Measurements from ENCODE around the gene SDHA. TPM values are rescaled to one million over a fixed set of nuclear protein-coding genes. Genes with fewer than 3 reads are reported as not detected.
"Not testable (repeated sequence)": the region's sequence is repeated elsewhere in the genome, so short reads cannot be mapped to it uniquely, and the experiment has no call there.

The SDHA gene
- total RNA-seq, 3 donors from 2014 or later, result 73.1 to 120 (median 104) TPM

- not testable (repeated sequence) for H3K9me3 Mint-ChIP-seq; H3K27me3 Mint-ChIP-seq (ENCODE audit: low read depth); DNase-seq
- ATAC-seq, result peak; percentile 9 to 13
- Mint-ChIP-seq H3K4me1 (ENCODE audit: low read depth) (peaks cover 36% of the 10 kb centered on the region), H3K36me3 (ENCODE audit: insufficient read depth) (peaks cover 17% of the 10 kb centered on the region), H3K4me3 (peak overlapping the region; percentile 66)
These were observed 2.9 kb upstream of the SDHA start for GRCh38 chr5:215256-215655.

GRCh38 chr5:216076-216475 lies 2.0 kb upstream of the SDHA start:
- DNase-seq; H3K27me3 Mint-ChIP-seq (ENCODE audit: low read depth); H3K4me3 Mint-ChIP-seq; H3K9me3 Mint-ChIP-seq; ATAC-seq: not testable (repeated sequence)
- H3K36me3 Mint-ChIP-seq (ENCODE audit: insufficient read depth), result peaks cover 14% of the 10 kb centered on the region
- H3K4me1 Mint-ChIP-seq (ENCODE audit: low read depth), result peaks cover 41% of the 10 kb centered on the region

- H3K9me3 Mint-ChIP-seq, result no peaks in the 10 kb centered on the region
- H3K4me1 Mint-ChIP-seq (ENCODE audit: low read depth), result peaks cover 63% of the 10 kb centered on the region
- H3K27me3 Mint-ChIP-seq (ENCODE audit: low read depth), result no peaks in the 10 kb centered on the region
- H3K36me3 Mint-ChIP-seq (ENCODE audit: insufficient read depth), result peaks cover 15% of the 10 kb centered on the region
- DNase-seq, result no peak
- peak overlapping the region; percentile 92 for H3K4me3 Mint-ChIP-seq
- ATAC-seq, result peak; percentile 20
These were observed 554 bp downstream of the SDHA start for GRCh38 chr5:218457-219291.

- no peak for DNase-seq
- Mint-ChIP-seq H3K36me3 (ENCODE audit: insufficient read depth) (peaks cover 7% of the 10 kb centered on the region), H3K27me3 (ENCODE audit: low read depth) (no peaks in the 10 kb centered on the region), H3K9me3 (no peaks in the 10 kb centered on the region), H3K4me1 (ENCODE audit: low read depth) (peaks cover 56% of the 10 kb centered on the region), H3K4me3 (peak overlapping the region; percentile 92)
- peak in 1 of 2 donors; percentile 16 for ATAC-seq
These were observed 1.3 kb downstream of the SDHA start for GRCh38 chr5:219460-219863.

GRCh38 chr5:219991-220390 lies 1.9 kb downstream of the SDHA start:
- Mint-ChIP-seq H3K27me3 (ENCODE audit: low read depth) (no peaks in the 10 kb centered on the region), H3K36me3 (ENCODE audit: insufficient read depth) (peaks cover 9% of the 10 kb centered on the region), H3K4me1 (ENCODE audit: low read depth) (peaks cover 50% of the 10 kb centered on the region), H3K9me3 (no peaks in the 10 kb centered on the region), H3K4me3 (peak overlapping the region; percentile 92)
- peak; percentile 9 to 15 for ATAC-seq
- DNase-seq, result no peak

- H3K27me3 Mint-ChIP-seq (ENCODE audit: low read depth); H3K9me3 Mint-ChIP-seq; ATAC-seq; H3K4me3 Mint-ChIP-seq; DNase-seq: not testable (repeated sequence)
- Mint-ChIP-seq H3K36me3 (ENCODE audit: insufficient read depth) (peaks cover 27% of the 10 kb centered on the region), H3K4me1 (ENCODE audit: low read depth) (peaks cover 35% of the 10 kb centered on the region)
These were observed 5.0 kb downstream of the SDHA start for GRCh38 chr5:222951-223715.

GRCh38 chr5:223791-224190 lies 5.7 kb downstream of the SDHA start:
- DNase-seq (no peak), ATAC-seq (no peak)
- Mint-ChIP-seq H3K4me3 (no peak overlapping the region), H3K4me1 (ENCODE audit: low read depth) (peaks cover 35% of the 10 kb centered on the region), H3K36me3 (ENCODE audit: insufficient read depth) (peaks cover 27% of the 10 kb centered on the region), H3K27me3 (ENCODE audit: low read depth) (no peaks in the 10 kb centered on the region), H3K9me3 (no peaks in the 10 kb centered on the region)

- Mint-ChIP-seq H3K36me3 (ENCODE audit: insufficient read depth) (peaks cover 34% of the 10 kb centered on the region), H3K4me1 (ENCODE audit: low read depth) (peaks cover 32% of the 10 kb centered on the region)
- no peak for ATAC-seq
These were observed 7.2 kb downstream of the SDHA start for GRCh38 chr5:225334-225733.

GRCh38 chr5:227375-227774 lies 9.3 kb downstream of the SDHA start:
- ATAC-seq; H3K9me3 Mint-ChIP-seq; H3K27me3 Mint-ChIP-seq (ENCODE audit: low read depth); H3K4me3 Mint-ChIP-seq; DNase-seq: not testable (repeated sequence)
- Mint-ChIP-seq H3K4me1 (ENCODE audit: low read depth) (peaks cover 13% of the 10 kb centered on the region), H3K36me3 (ENCODE audit: insufficient read depth) (peaks cover 47% of the 10 kb centered on the region)

More at GRCh38 chr5:225334-225733, 7.2 kb downstream of the SDHA start:
- DNase-seq, result no peak
- no peak overlapping the region for H3K4me3 Mint-ChIP-seq
- H3K9me3 Mint-ChIP-seq, result no peaks in the 10 kb centered on the region
- H3K27me3 Mint-ChIP-seq (ENCODE audit: low read depth), result no peaks in the 10 kb centered on the region

GRCh38 chr5:228886-229285 lies 10.8 kb downstream of the SDHA start:
- H3K4me1 Mint-ChIP-seq (ENCODE audit: low read depth), result no peaks in the 10 kb centered on the region
- no peak overlapping the region for H3K4me3 Mint-ChIP-seq
- DNase-seq (no peak), ATAC-seq (no peak)
- H3K36me3 Mint-ChIP-seq (ENCODE audit: insufficient read depth), result peaks cover 50% of the 10 kb centered on the region
- H3K9me3 Mint-ChIP-seq, result no peaks in the 10 kb centered on the region
- H3K27me3 Mint-ChIP-seq (ENCODE audit: low read depth), result no peaks in the 10 kb centered on the region

GRCh38 chr5:230711-231110 lies 12.6 kb downstream of the SDHA start:
- DNase-seq (no peak), ATAC-seq (no peak)
- H3K4me1 Mint-ChIP-seq (ENCODE audit: low read depth), result no peaks in the 10 kb centered on the region
- H3K27me3 Mint-ChIP-seq (ENCODE audit: low read depth), result no peaks in the 10 kb centered on the region
- H3K4me3 Mint-ChIP-seq, result no peak overlapping the region
- peaks cover 50% of the 10 kb centered on the region for H3K36me3 Mint-ChIP-seq (ENCODE audit: insufficient read depth)
- no peaks in the 10 kb centered on the region for H3K9me3 Mint-ChIP-seq

GRCh38 chr5:231661-232060 lies 13.5 kb downstream of the SDHA start:
- H3K27me3 Mint-ChIP-seq (ENCODE audit: low read depth), result no peaks in the 10 kb centered on the region
- no peak overlapping the region for H3K4me3 Mint-ChIP-seq
- H3K36me3 Mint-ChIP-seq (ENCODE audit: insufficient read depth), result peaks cover 46% of the 10 kb centered on the region
- ATAC-seq, result peak in 1 of 2 donors; percentile 37
- H3K9me3 Mint-ChIP-seq, result no peaks in the 10 kb centered on the region
- no peaks in the 10 kb centered on the region for H3K4me1 Mint-ChIP-seq (ENCODE audit: low read depth)
- DNase-seq, result no peak

GRCh38 chr5:233426-233825 lies 15.3 kb downstream of the SDHA start:
- H3K9me3 Mint-ChIP-seq; H3K4me3 Mint-ChIP-seq; ATAC-seq; H3K27me3 Mint-ChIP-seq (ENCODE audit: low read depth); DNase-seq; H3K4me1 Mint-ChIP-seq (ENCODE audit: low read depth): not testable (repeated sequence)
- peaks cover 40% of the 10 kb centered on the region for H3K36me3 Mint-ChIP-seq (ENCODE audit: insufficient read depth)

GRCh38 chr5:234450-234849 lies 16.3 kb downstream of the SDHA start:
- Mint-ChIP-seq H3K27me3 (ENCODE audit: low read depth) (no peaks in the 10 kb centered on the region), H3K4me3 (no peak overlapping the region), H3K36me3 (ENCODE audit: insufficient read depth) (peaks cover 34% of the 10 kb centered on the region), H3K4me1 (ENCODE audit: low read depth) (no peaks in the 10 kb centered on the region), H3K9me3 (no peaks in the 10 kb centered on the region)
- ATAC-seq (no peak), DNase-seq (no peak)

- ATAC-seq; H3K9me3 Mint-ChIP-seq; H3K27me3 Mint-ChIP-seq (ENCODE audit: low read depth); H3K4me1 Mint-ChIP-seq (ENCODE audit: low read depth); H3K4me3 Mint-ChIP-seq; DNase-seq: not testable (repeated sequence)
- H3K36me3 Mint-ChIP-seq (ENCODE audit: insufficient read depth), result peaks cover 38% of the 10 kb centered on the region
These were observed 17.4 kb downstream of the SDHA start for GRCh38 chr5:235527-235926.

All from activated T-cell treated with anti-CD3 and anti-CD28 coated beads, Interleukin-2, amount 50 U/mL, for 4 hours (primary cell).